Testis (tissue), 2 donors: ENCODE data around the gene CACNA1E.

ENCODE experiments used
- CTCF ChIP-seq, 3 experiments: fragments of 450-650 bp in 2 of 3; fragments of 200-600 bp in 1 of 3; sonication (generic) in 1 of 3; IDR thresholded peaks; one replicate each; pipeline ENCODE4 v1.5.1; 2016 to 2019; ENCODE audit warnings: antibody characterized with exemption in 3 of 3, mild to moderate bottlenecking in 2 of 3, moderate library complexity in 1 of 3
- POLR2A ChIP-seq: fragments of 450-650 bp; IDR thresholded peaks from one replicate; pipeline ENCODE4 v1.6.1; 2017; ENCODE audit warnings: antibody characterized with exemption, mild to moderate bottlenecking, moderate library complexity

GRCh38 chr1:181746224-181746623 lies 262.9 kb downstream of the CACNA1E start:
- TF ChIP-seq CTCF (IDR thresholded peaks at IDR 0.05) (no peak), POLR2A (no peak)
